HCT116 (cell line): ENCODE data around the gene PRAMEF33. TPM values are rescaled to one million over a fixed set of nuclear protein-coding genes. Genes with fewer than 3 reads are reported as not detected.
"Not testable (repeated sequence)": the region's sequence is repeated elsewhere in the genome, so short reads cannot be mapped to it uniquely, and the experiment has no call there.

Experiments used
- ATAC-seq: fragments of 200-7000 bp; cut with Tn5 transposase; 2 replicates; pipeline ENCODE4 v1.9.1; 2020; ENCODE audit warnings: mild to moderate bottlenecking, moderate library complexity
- Bru-seq: library from RNA; stranded (reverse); fragments of 400-500 nt; gene quantifications from one replicate; lab custom pipeline; 2021; lab: Mats Ljungman, UMichigan
- BruChase-seq, 2 experiments: library from RNA; stranded (reverse); fragments of 400-500 nt; gene quantifications; one replicate each; lab custom pipeline; 2021; lab: Mats Ljungman, UMichigan
- BruUV-seq: library from RNA; stranded (reverse); fragments of 400-500 nt; replicated peaks from 2 replicates; lab custom pipeline; 2021; lab: Mats Ljungman, UMichigan
- CTCF ChIA-PET: fragments of 300-600 bp; sonication (Branson Sonifier 250); formaldehyde crosslinking; loops from one replicate; lab custom pipeline; 2021; ENCODE audit warnings: antibody characterized with exemption; lab: Charles Lee
- POLR2A ChIA-PET: fragments of 300-600, 350-600 bp; sonication (Branson Sonifier 250); formaldehyde crosslinking; loops from one replicate; lab custom pipeline; 2021; ENCODE audit warnings: antibody characterized with exemption; lab: Charles Lee
- RAD21 ChIA-PET, 2 experiments: fragments of 300-600 bp; sonication (Branson Sonifier 250); formaldehyde crosslinking; loops; one replicate each; lab custom pipeline; 2023; ENCODE audit warnings: low total read pairs in 2 of 2; ENCODE audit not compliant: uncharacterized antibody in 2 of 2, unreplicated experiment in 2 of 2, low non-redundant PET in 1 of 2; lab: Charles Lee
- DNase-seq: peaks from one replicate; pipeline ENCODE4 v3.0.0-alpha.2; 2010; ENCODE audit warnings: low read depth, low spot score
- H2AFZ ChIP-seq: fragments of 200-600 bp; shearing (Covaris generic), sonication (generic); 2 replicates; pipeline ENCODE4 v1.6.1; 2017; ENCODE audit warnings: low read depth, mixed run types, mixed read lengths, antibody characterized with exemption, low read length; ENCODE audit not compliant: poor library complexity, severe bottlenecking
- H3K27ac ChIP-seq: 2 replicates; pipeline ENCODE4 v1.5.1; 2012; ENCODE audit warnings: low read depth, low read length
- H3K27me3 ChIP-seq: fragments of 200-600 bp; sonication (generic); 2 replicates; pipeline ENCODE4 v1.6.1; 2016; ENCODE audit warnings: mixed run types, low read length, mixed read lengths; ENCODE audit not compliant: insufficient read depth
- H3K36me3 ChIP-seq, 2 experiments: fragments of 200-500 bp in 1 of 2; fragments of 200-600 bp in 1 of 2; sonication (Bioruptor generic) in 1 of 2; sonication (generic) in 1 of 2; 2 replicates each; pipeline versions ENCODE4 v1.5.1 to v1.6.1; 2014 to 2016; ENCODE audit warnings: low read length in 2 of 2, inconsistent platforms in 1 of 2, mixed read lengths in 1 of 2, mixed run types in 1 of 2; ENCODE audit not compliant: insufficient read depth in 2 of 2, control insufficient read depth in 1 of 2
- H3K4me1 ChIP-seq, 2 experiments: fragments of 200-600 bp in 1 of 2; sonication (generic) in 1 of 2; 2 replicates each; pipeline versions ENCODE4 v1.5.1 to v1.6.1; 2012 to 2017; ENCODE audit warnings: low read length in 2 of 2, inconsistent platforms in 1 of 2, mild to moderate bottlenecking in 1 of 2, mixed read lengths in 1 of 2, mixed run types in 1 of 2, moderate library complexity in 1 of 2; ENCODE audit not compliant: insufficient read depth in 2 of 2, control insufficient read depth in 1 of 2
- H3K4me2 ChIP-seq: fragments of 200-600 bp; sonication (generic); 2 replicates; pipeline ENCODE4 v1.6.1; 2017; ENCODE audit warnings: mixed run types, low read length, mixed read lengths
- H3K4me3 ChIP-seq, 2 experiments: fragments of 200-600 bp in 1 of 2; sonication (generic) in 1 of 2; replicated peaks in 1 of 2; 2 replicates each; pipeline ENCODE4 v1.5.1; 2011 to 2016; ENCODE audit warnings: low read length in 2 of 2, control low read depth in 1 of 2, low read depth in 1 of 2, mild to moderate bottlenecking in 1 of 2, mixed read lengths in 1 of 2, mixed run types in 1 of 2
- H3K79me2 ChIP-seq: fragments of 200-600 bp; sonication (generic); 2 replicates; pipeline ENCODE4 v1.6.1; 2017; ENCODE audit warnings: mild to moderate bottlenecking, mixed run types, low read length, moderate library complexity, mixed read lengths; ENCODE audit not compliant: insufficient read depth
- H3K9ac ChIP-seq: fragments of 200-600 bp; sonication (generic); 2 replicates; pipeline ENCODE4 v1.6.1; 2016; ENCODE audit warnings: low read length, mixed read lengths
- H3K9me2 ChIP-seq: fragments of 200-600 bp; sonication (generic), shearing (Covaris generic); 2 replicates; pipeline ENCODE4 v1.6.1; 2017; ENCODE audit warnings: mixed run types, mild to moderate bottlenecking, moderate library complexity; ENCODE audit not compliant: insufficient read depth
- H3K9me3 ChIP-seq, 2 experiments: fragments of 200-500 bp in 1 of 2; fragments of 200-600 bp in 1 of 2; sonication (Bioruptor generic) in 1 of 2; sonication (generic) in 1 of 2; 2 replicates each; pipeline ENCODE4 v1.6.1; 2014 to 2017; ENCODE audit warnings: low read length in 2 of 2, mixed read lengths in 2 of 2, inconsistent platforms in 1 of 2, low read depth in 1 of 2, mild to moderate bottlenecking in 1 of 2, mixed run types in 1 of 2, moderate library complexity in 1 of 2; ENCODE audit not compliant: control insufficient read depth in 1 of 2, insufficient read depth in 1 of 2
- H4K20me1 ChIP-seq: fragments of 200-600 bp; sonication (generic), shearing (Covaris generic); 2 replicates; pipeline ENCODE4 v1.6.1; 2017; ENCODE audit warnings: mixed run types, mild to moderate bottlenecking, moderate library complexity; ENCODE audit not compliant: insufficient read depth
- intact Hi-C: fragments of 100-400 bp; cut with micrococcal nuclease; formaldehyde crosslinking; loops from 2 replicates; pipeline ENCODE4 v1.10.0; 2022
- long read RNA-seq: library from polyadenylated mRNA; unstranded; transcript quantifications from one replicate; pipeline ENCODE4 v2.0.0, GENCODE V29; 2021; ENCODE audit not compliant: unreplicated experiment
- polyA plus RNA-seq: library from polyadenylated mRNA; unstranded; fragments of >200 nt; gene quantifications from 2 replicates; pipeline ENCODE4 v1.2.1, GENCODE V29; 2012; ENCODE audit warnings: missing spikeins
- total RNA-seq: library from RNA; stranded (reverse); gene quantifications from one replicate; pipeline ENCODE4 v1.2.1, GENCODE V29; 2021; ENCODE audit not compliant: unreplicated experiment

PRAMEF33 gene
- total RNA-seq (not detected), Bru-seq, nascent RNA (not detected), BruChase-seq, experiment 1, labeled RNA remaining after a 6-hour chase (not detected), BruChase-seq, experiment 2, labeled RNA remaining after a 2-hour chase (not detected)
- not detected in 2 replicates for polyA plus RNA-seq
- long read RNA-seq: 0 reads

GRCh38 chr1:13303239-13303638 lies at the start of gene PRAMEF33:
Gene PRAMEF33 (plus strand): TSS chr1:13303539. CDS start chr1:13305955, 2,416 bp downstream.
- intact Hi-C loops, H3K27me3 ChIP-seq, POLR2A ChIA-PET, RAD21 ChIA-PET, H3K36me3 ChIP-seq, H3K9me2 ChIP-seq, ATAC-seq, H4K20me1 ChIP-seq, H2AFZ ChIP-seq, H3K27ac ChIP-seq, H3K4me3 ChIP-seq, H3K9me3 ChIP-seq, H3K4me1 ChIP-seq, DNase-seq, BruUV-seq, CTCF ChIA-PET, H3K79me2 ChIP-seq, H3K9ac ChIP-seq, H3K4me2 ChIP-seq: not testable (repeated sequence)

- H3K36me3 ChIP-seq, H3K4me1 ChIP-seq, POLR2A ChIA-PET, RAD21 ChIA-PET, H3K9me3 ChIP-seq, H3K79me2 ChIP-seq, H3K27me3 ChIP-seq, BruUV-seq, intact Hi-C loops, H2AFZ ChIP-seq, H4K20me1 ChIP-seq, H3K4me3 ChIP-seq, H3K9me2 ChIP-seq, H3K9ac ChIP-seq, CTCF ChIA-PET, H3K4me2 ChIP-seq, ATAC-seq, DNase-seq, H3K27ac ChIP-seq: not testable (repeated sequence)
Measured at GRCh38 chr1:13253898-13254297, 49.4 kb upstream of the PRAMEF33 start, which contains the start of gene PRAMEF5. Gene PRAMEF5 (plus strand): TSS chr1:13254198. CDS start chr1:13259269, 5,071 bp downstream.

GRCh38 chr1:13265124-13265523 lies 38.2 kb upstream of the PRAMEF33 start:
- H3K36me3 ChIP-seq, DNase-seq, intact Hi-C loops, H3K4me1 ChIP-seq, H3K79me2 ChIP-seq, H3K4me2 ChIP-seq, POLR2A ChIA-PET, H3K4me3 ChIP-seq, H3K27ac ChIP-seq, BruUV-seq, H3K27me3 ChIP-seq, RAD21 ChIA-PET, CTCF ChIA-PET, H3K9me2 ChIP-seq, H2AFZ ChIP-seq, H3K9me3 ChIP-seq, H3K9ac ChIP-seq, H4K20me1 ChIP-seq: not testable (repeated sequence)
- ATAC-seq: peak; percentile 90

- H3K9ac ChIP-seq, H3K79me2 ChIP-seq, RAD21 ChIA-PET, H3K4me2 ChIP-seq, H3K36me3 ChIP-seq, CTCF ChIA-PET, H3K4me3 ChIP-seq, H3K9me2 ChIP-seq, H4K20me1 ChIP-seq, H3K9me3 ChIP-seq, H2AFZ ChIP-seq, H3K27me3 ChIP-seq, POLR2A ChIA-PET, H3K27ac ChIP-seq, H3K4me1 ChIP-seq, DNase-seq, intact Hi-C loops, BruUV-seq: not testable (repeated sequence)
- ATAC-seq: peak; percentile 92
Measured at GRCh38 chr1:13277016-13277415, 26.3 kb upstream of the PRAMEF33 start.
